DOHH2 (cell line): ENCODE results near the gene COMT.

ENCODE experiments used
- CTCF ChIP-seq: fragments of 200-600 bp; sonication (generic); IDR thresholded peaks from one replicate; pipeline ENCODE4 v1.5.1; 2014; ENCODE audit warnings: antibody characterized with exemption, mild to moderate bottlenecking, low read depth, low read length; ENCODE audit not compliant: poor library complexity, severe bottlenecking
- EZH2phosphoT487 ChIP-seq: fragments of 200-600 bp; sonication (generic); IDR thresholded peaks from 2 replicates; pipeline ENCODE4 v1.6.1; 2017; ENCODE audit warnings: borderline replicate concordance, mild to moderate bottlenecking, antibody characterized with exemption, low read length, moderate library complexity, mixed read lengths

- TF ChIP-seq CTCF (no peak), EZH2phosphoT487 (no peak)
Observed at GRCh38 chr22:19904174-19904856, 37.3 kb upstream of the COMT start.
